B cell (primary cell): ENCODE data around the gene TXLNA.

Source experiments
- EZH2 ChIP-seq: IDR thresholded peaks from 2 replicates; pipeline ENCODE4 v1.6.1; 2012; ENCODE audit warnings: borderline replicate concordance, low read depth, mild to moderate bottlenecking, moderate library complexity, low read length; ENCODE audit not compliant: insufficient read depth, poor library complexity, severe bottlenecking
- TF ChIP-seq, protein P1 (sequence below): fragments of 200-600 bp; IDR thresholded peaks from one replicate; pipeline ENCODE4 v1.8.0; 2022; ENCODE audit warnings: antibody characterized with exemption, mild to moderate bottlenecking

DNA sequence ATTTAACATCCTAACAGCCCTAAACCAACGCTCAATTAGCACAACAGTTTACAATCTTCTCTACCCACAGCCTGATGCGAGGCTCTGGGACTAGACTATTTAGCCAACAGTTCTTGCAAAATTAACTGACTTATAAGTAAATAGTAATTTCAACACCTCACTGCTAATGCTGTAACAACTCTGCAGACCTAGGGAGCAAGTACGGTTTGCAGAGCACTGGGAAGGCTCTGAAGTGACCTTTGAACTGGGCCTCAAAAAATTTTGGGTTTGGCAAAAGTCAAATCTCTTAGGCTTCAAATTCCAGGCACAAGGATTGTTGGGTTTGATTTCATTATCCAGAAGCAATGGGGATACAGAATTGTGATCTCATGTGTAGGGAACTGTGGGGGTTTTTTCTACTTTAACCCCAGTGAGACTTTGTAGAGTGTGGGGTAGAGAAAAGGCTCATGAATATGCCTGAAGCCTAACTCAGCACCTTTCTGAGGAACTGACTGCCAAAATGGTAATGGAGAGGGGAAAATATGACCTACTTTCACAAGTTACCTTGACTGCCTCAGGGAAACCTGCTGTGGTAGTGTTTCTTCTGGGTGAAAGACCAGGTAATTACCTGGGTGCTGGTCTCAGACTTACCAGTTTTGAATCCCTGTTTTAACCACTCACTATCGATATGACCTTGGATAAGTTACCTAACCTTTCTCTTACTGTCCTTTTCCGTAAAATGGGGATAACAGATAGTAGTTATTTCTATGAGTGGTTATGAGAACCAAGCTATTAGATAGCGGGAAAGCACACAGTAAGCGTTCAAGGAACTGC, 889 bp upstream of the TXLNA start:
- TF ChIP-seq, protein P1, sequence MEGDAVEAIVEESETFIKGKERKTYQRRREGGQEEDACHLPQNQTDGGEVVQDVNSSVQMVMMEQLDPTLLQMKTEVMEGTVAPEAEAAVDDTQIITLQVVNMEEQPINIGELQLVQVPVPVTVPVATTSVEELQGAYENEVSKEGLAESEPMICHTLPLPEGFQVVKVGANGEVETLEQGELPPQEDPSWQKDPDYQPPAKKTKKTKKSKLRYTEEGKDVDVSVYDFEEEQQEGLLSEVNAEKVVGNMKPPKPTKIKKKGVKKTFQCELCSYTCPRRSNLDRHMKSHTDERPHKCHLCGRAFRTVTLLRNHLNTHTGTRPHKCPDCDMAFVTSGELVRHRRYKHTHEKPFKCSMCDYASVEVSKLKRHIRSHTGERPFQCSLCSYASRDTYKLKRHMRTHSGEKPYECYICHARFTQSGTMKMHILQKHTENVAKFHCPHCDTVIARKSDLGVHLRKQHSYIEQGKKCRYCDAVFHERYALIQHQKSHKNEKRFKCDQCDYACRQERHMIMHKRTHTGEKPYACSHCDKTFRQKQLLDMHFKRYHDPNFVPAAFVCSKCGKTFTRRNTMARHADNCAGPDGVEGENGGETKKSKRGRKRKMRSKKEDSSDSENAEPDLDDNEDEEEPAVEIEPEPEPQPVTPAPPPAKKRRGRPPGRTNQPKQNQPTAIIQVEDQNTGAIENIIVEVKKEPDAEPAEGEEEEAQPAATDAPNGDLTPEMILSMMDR = no peak
- TF ChIP-seq EZH2 = no peak
